HG03469 (cell line): Measurements from ENCODE around the gene PROC.

Source experiments
- ATAC-seq: cut with Tn5 transposase; IDR thresholded peaks from one replicate; pipeline ENCODE4 v1.9.1; 2021; ENCODE audit warnings: mild to moderate bottlenecking, moderate library complexity, moderate number of reproducible peaks; ENCODE audit not compliant: unreplicated experiment

Gene PROC

GRCh38 chr2:127453392-127454171, 35.4 kb downstream of the PROC start:
- no peak for ATAC-seq

DNA sequence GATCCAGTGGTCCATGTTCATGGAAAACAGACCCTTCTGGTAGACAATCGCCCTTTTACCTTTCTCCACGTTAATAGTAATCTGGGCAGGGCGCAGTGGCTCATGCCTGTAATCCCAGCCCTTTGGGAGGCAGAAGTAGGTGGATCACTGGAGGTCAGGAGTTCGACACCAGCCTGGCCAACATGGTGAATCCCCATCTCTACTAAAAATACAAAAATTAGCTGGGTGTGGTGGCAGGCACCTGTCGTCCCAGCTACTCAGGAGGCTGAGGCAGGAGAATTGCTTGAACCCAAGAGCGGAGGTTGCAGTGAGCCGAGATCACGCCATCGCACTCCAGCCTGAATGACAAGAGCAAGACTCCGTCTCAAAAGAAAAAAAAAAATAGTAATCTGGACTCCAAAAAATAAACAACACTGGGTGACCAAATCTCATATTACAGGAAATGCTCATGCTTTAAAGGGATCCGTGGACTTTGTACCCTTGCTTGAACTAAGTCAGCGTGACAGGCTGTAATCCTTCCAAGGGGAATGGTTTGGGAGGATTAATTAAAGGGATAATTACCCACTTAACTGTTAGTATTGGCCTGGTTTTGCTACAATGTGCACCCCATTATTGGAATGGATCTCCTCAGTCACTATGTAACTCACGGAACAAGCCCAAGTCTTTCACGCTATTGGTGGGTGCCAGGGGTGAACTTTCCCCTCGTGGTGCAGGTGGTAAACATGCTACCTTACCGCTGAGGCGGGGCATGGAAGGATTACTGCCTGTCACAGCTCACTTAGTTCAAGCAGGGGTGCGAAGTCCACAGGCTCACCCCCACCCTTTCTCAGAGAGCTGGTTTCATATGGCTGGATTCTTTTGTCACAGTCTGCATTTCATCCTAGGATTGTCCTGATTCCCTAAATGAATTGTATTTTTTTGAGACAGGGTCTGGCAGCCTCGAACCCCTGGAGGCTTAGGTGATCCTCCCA, 36.7 kb downstream of the PROC start:
- ATAC-seq = no peak

- no peak for ATAC-seq
Measured at GRCh38 chr2:127455566-127456493, 37.6 kb downstream of the PROC start.

GRCh38 chr2:127456960-127457359, 38.7 kb downstream of the PROC start:
- ATAC-seq = no peak

DNA sequence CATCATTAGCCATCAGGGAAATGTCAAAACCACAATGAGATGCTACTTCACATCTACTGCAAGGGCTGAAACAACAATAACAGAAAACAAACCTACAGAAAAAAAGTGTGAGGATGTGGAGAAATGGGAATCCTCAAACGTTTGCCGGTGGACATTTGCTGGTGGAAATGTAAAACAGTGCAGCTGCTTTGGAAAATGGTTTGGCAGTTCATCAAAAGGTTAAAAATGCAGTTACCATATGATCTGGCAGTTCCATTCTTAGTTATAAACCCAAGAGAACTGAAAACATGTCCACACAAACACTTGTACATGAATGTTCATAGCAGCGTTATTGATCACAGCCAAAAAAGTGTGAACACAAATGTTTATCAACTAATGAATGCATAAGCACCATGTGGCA, 44.2 kb downstream of the PROC start:
- no peak for ATAC-seq

- ATAC-seq = no peak
Measured at GRCh38 chr2:127463155-127463991, 45.1 kb downstream of the PROC start.

DNA sequence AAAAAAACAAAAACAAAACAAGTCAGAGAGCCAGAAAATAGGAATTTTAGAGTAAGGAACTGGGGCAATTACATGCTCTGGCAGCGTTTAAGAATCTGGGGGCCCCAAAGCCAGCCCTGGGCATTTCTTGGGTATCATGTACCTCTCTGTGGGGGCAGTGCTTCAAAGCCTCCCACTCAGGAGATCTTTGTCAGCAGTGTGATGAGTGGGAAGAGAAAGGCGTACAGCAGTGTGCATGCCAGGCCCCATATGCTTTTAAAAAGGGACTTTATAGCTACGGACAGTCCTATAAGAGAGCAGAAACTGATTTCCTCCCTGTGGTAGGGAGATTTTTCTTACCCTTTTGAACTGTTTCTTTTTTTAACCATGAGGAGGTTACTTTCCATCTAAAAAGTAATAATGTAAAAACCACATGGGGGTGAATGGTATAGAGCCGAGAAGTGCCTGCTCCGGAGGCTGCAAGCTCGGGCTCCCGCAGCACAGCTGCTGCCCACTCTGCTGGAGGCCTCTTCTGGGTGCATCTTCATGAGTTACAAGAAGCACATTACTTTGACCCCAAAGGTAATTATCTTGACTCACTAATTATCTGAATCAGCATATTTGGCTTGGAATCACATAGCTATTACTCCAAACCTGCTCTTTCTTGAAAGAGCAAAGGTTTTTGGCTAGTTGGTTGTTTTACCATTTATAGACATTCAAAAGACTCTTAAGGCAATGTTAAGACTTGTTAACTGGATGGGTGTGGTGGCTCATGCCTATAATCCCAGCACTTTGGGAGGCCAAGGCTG, 46.4 kb downstream of the PROC start:
- ATAC-seq = no peak

GRCh38 chr2:127465258-127465657, 47.0 kb downstream of the PROC start:
- ATAC-seq = no peak

- ATAC-seq = no peak
Measured at GRCh38 chr2:127469051-127469450, 50.8 kb downstream of the PROC start.

DNA sequence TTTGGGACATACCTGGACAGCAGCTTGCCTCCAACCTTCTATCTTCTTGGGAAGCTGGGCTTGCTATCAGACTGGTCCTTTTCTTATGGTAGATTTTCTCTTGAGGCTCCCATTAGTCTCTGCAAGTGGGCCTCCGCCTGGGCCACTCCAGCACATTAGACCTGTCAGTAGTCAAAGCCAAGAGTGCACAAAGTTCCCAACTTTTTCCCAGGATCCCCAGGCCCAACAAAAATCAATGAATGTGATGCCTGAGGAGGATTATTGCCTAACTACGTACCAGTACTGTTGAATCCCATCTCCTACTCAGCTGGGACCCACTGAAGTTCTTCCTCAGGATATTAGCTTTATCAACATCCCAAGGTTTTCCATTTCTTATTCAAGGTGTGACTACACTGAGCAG, 51.7 kb downstream of the PROC start:
- ATAC-seq = no peak

DNA sequence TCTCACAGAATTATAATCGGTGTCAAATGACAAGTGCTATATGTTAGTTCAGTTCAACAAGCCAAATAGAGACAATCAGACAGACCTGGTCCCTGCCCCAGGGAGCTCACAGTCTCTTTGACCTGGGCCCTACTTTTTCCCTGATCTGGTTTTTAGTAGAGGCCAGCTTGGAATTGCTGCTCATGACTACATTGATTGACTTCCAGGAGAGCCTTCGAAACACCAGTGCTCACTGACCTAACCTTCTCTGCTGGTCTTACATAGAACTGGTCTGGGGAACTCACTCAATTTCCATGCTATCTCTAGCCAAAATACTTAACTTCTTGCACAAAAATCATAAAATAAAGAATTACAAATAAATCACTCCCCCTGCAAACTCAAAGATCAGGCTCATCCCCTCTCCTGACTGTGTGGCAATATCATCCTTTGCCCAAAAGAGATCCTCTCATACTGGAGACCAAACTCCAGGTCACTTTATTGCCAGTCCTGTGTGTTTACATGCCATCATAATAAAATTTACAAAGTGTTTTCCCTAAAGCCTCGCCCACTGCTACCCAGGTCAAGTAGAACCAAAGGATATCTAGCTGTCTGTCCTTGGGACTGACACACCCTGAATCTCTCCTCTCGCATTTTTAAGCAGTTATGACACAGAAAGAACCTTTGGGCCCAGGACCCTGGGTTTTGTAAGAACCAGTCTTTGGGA, 53.2 kb downstream of the PROC start:
- no peak for ATAC-seq

GRCh38 chr2:127472268-127472667, 54.0 kb downstream of the PROC start:
- ATAC-seq = no peak

- no peak for ATAC-seq
Measured at GRCh38 chr2:127475788-127476187, 57.6 kb downstream of the PROC start.
